Stomach (tissue), 9 donors: ENCODE results near the gene NR2E3. TPM values are rescaled to one million over a fixed set of nuclear protein-coding genes. Genes with fewer than 3 reads are reported as not detected.
A peak's percentile ranks its signal among the peaks of the same experiment; 100 is the strongest.

Source experiments
- DNase-seq, 2 donors: peaks; one replicate each; pipeline versions ENCODE4 v3.0.0 to v3.0.0-alpha.2; 2013 to 2019
- H3K27ac ChIP-seq, 5 donors: fragments of 200-600 bp in 4 of 5; sonication (generic) in 4 of 5; one replicate each; pipeline ENCODE4 v1.5.1; 2013 to 2019; ENCODE audit warnings: mild to moderate bottlenecking in 1 of 5, moderate library complexity in 1 of 5
- H3K27me3 ChIP-seq, 3 donors: fragments of 200-600 bp; sonication (generic); one replicate each; pipeline ENCODE4 v1.5.1; 2017 to 2019; ENCODE audit warnings: mixed run types in 1 of 3
- H3K36me3 ChIP-seq, 4 donors: fragments of 200-600 bp; sonication (generic); 1 replicate in 3 of 4; 2 replicates in 1 of 4; pipeline ENCODE4 v1.5.1; 2016 to 2019
- H3K4me1 ChIP-seq, 4 donors: fragments of 200-600 bp; sonication (generic); one replicate each; pipeline ENCODE4 v1.5.1; 2016 to 2019
- H3K4me3 ChIP-seq, 4 donors: fragments of 200-600 bp; sonication (generic) in 3 of 4; one replicate each; pipeline ENCODE4 v1.5.1; 2016 to 2019; ENCODE audit warnings: mild to moderate bottlenecking in 1 of 4
- H3K9me3 ChIP-seq, 4 donors: fragments of 200-600 bp; sonication (generic); one replicate each; pipeline ENCODE4 v1.5.1; 2016 to 2019
- EP300 ChIP-seq: sonication (generic); formaldehyde crosslinking; IDR thresholded peaks from one replicate; pipeline ENCODE4 v1.6.1; 2017; ENCODE audit warnings: antibody characterized with exemption
- POLR2A ChIP-seq, 4 donors: fragments of 450-650 bp; IDR thresholded peaks; one replicate each; pipeline ENCODE4 v1.6.1; 2016; ENCODE audit warnings: antibody characterized with exemption in 4 of 4, control low read depth in 2 of 4, mild to moderate bottlenecking in 1 of 4, moderate library complexity in 1 of 4
- POLR2AphosphoS5 ChIP-seq, 3 donors: sonication (generic); formaldehyde crosslinking; IDR thresholded peaks; one replicate each; pipeline ENCODE4 v1.6.1; 2016; ENCODE audit warnings: antibody characterized with exemption in 3 of 3
- WGBS, 5 donors: extraction: QIAGEN DNeasy Blood & Tissue Kit in 3 of 5; methylation state at CpG; one replicate each; pipeline versions ENCODE4 v1.1.5 to v1.1.7; 2013 to 2018; 5-methylcytosine and 5-hydroxymethylcytosine counted together
- intact Hi-C: fragments of 100-400 bp; cut with DNase I; formaldehyde crosslinking; loops from one replicate; pipeline ENCODE4 v1.15.1; 2023; ENCODE audit warnings: low total_unique reads
- polyA plus RNA-seq, 3 donors: library from polyadenylated mRNA; stranded (reverse); fragments of 200-250 nt; gene quantifications; one replicate each; pipeline ENCODE4 v1.2.3, GENCODE V29; 2013
- total RNA-seq, 5 donors: library from RNA; depleted of rRNA; stranded (reverse); fragments of >200 nt; gene quantifications; one replicate each; pipeline versions ENCODE4 v1.1.0 to v1.2.3, GENCODE V29; 2014 to 2016
- TF ChIP-seq, protein P1 (sequence below), 7 experiments: fragments of 450-650 bp in 4 of 7; fragments of 200-600 bp in 3 of 7; sonication (generic) in 3 of 7; IDR thresholded peaks; one replicate each; pipeline ENCODE4 v1.5.1; 2016 to 2019; ENCODE audit warnings: antibody characterized with exemption in 7 of 7, control low read depth in 2 of 7, mild to moderate bottlenecking in 1 of 7
- donor health status: healthy with polysubstance abuse.
- donor health status: Bipolar disorder and iron deficiency.
- donor health status: healthy.

The NR2E3 gene
- total and polyA plus RNA-seq, 8 donors, result 0.25 to 1.3 (median 0.53) TPM; not detected in 4

- WGBS, 5 donors, result 83 to 89% (median 86%) methylated on average over 6 of the region's 6 CpGs
- intact Hi-C loops, result no loop called here
- Histone ChIP-seq H3K9me3 (no peaks in the 10 kb centered on the region), H3K4me3 (no peak overlapping the region), H3K27ac (no peak overlapping the region), H3K36me3 (peaks cover 0 to 20% (median 8%) of the 10 kb centered on the region in 4 donors), H3K4me1 (peaks cover 0 to 9% (median 4%) of the 10 kb centered on the region in 4 donors), H3K27me3 (no peaks in the 10 kb centered on the region)
- no peak for TF ChIP-seq EP300
- TF ChIP-seq, protein P1, sequence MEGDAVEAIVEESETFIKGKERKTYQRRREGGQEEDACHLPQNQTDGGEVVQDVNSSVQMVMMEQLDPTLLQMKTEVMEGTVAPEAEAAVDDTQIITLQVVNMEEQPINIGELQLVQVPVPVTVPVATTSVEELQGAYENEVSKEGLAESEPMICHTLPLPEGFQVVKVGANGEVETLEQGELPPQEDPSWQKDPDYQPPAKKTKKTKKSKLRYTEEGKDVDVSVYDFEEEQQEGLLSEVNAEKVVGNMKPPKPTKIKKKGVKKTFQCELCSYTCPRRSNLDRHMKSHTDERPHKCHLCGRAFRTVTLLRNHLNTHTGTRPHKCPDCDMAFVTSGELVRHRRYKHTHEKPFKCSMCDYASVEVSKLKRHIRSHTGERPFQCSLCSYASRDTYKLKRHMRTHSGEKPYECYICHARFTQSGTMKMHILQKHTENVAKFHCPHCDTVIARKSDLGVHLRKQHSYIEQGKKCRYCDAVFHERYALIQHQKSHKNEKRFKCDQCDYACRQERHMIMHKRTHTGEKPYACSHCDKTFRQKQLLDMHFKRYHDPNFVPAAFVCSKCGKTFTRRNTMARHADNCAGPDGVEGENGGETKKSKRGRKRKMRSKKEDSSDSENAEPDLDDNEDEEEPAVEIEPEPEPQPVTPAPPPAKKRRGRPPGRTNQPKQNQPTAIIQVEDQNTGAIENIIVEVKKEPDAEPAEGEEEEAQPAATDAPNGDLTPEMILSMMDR (IDR thresholded peaks at IDR 0.05), result no peak
- no peak for TF ChIP-seq POLR2AphosphoS5 (IDR thresholded peaks at IDR 0.05)
- TF ChIP-seq POLR2A (IDR thresholded peaks at IDR 0.05), result no peak
- no peak for DNase-seq
These were observed 31.1 kb upstream of the NR2E3 start for GRCh38 chr15:71779073-71779797.

- H3K4me3 ChIP-seq, result no peak overlapping the region
- WGBS, 5 donors, result 22 to 38% (median 30%) methylated on average over 13 of the region's 13 CpGs
- intact Hi-C loops, result no loop called here
- no peaks in the 10 kb centered on the region for H3K27me3 ChIP-seq
- DNase-seq, result peak in 1 of 2 donors; percentile 76
- TF ChIP-seq POLR2A (IDR thresholded peaks at IDR 0.05) (no peak), POLR2AphosphoS5 (IDR thresholded peaks at IDR 0.05) (no peak), EP300 (no peak)
- TF ChIP-seq, protein P1 (IDR thresholded peaks at IDR 0.05), result peak in 4 of 7 experiments; percentile 29 to 66 (median 58)
- H3K4me1 ChIP-seq, result peaks cover 0 to 9% (median 4%) of the 10 kb centered on the region in 4 donors
- H3K9me3 ChIP-seq, result no peaks in the 10 kb centered on the region
- peaks cover 0 to 20% (median 8%) of the 10 kb centered on the region in 4 donors for H3K36me3 ChIP-seq
- H3K27ac ChIP-seq, result no peak overlapping the region
These were observed 30.0 kb upstream of the NR2E3 start for GRCh38 chr15:71780115-71780976.

DNA sequence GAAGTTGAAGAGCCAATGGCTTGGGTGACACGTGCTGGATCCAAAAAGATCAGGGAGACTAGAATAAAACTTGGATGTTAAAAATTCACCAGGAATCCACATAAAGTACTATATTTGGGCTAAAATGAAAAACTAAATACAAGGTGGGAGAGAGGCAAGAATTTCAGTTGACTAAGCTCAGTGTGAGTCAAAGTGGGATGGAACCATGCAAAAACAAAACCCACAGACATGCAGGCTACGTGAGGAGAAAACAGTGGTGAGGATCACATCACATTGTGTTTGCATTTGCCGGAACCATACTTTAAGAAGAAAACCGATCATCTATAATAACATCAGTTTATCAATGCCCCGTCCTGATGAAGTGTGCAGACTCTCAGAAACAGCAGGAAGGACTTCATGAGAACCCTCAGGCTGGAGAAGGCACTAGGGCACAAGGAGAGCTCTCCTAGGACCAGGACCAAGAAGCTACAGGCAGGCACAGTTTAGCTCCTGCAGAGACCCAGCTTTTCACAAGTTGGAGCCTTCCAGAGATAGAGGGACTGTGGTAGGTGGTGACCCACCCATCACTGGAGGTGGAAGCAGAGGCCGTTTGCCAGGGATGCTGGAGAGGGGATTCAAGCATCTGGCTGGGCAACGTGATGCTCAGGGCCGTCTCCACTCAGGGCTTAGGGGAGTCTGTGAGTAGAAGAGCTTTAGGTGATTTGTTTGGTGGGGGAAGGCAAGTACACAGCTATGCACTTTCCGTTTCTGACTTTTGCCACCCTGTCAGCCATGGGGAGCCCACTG is 29.0 kb upstream of the NR2E3 start:
- H3K27me3 ChIP-seq, result no peaks in the 10 kb centered on the region
- H3K36me3 ChIP-seq, result peaks cover 0 to 20% (median 8%) of the 10 kb centered on the region in 4 donors
- no peak for DNase-seq
- no peak overlapping the region for H3K4me3 ChIP-seq
- no peak overlapping the region for H3K27ac ChIP-seq
- intact Hi-C loops, result no loop called here
- no peaks in the 10 kb centered on the region for H3K9me3 ChIP-seq
- peaks cover 0 to 9% (median 4%) of the 10 kb centered on the region in 4 donors for H3K4me1 ChIP-seq
- WGBS, 5 donors, result 79 to 87% (median 82%) methylated on average over 9 of the region's 9 CpGs
- no peak for TF ChIP-seq POLR2A (IDR thresholded peaks at IDR 0.05)
- TF ChIP-seq EP300, result no peak
- TF ChIP-seq, protein P1 (IDR thresholded peaks at IDR 0.05), result no peak
- TF ChIP-seq POLR2AphosphoS5 (IDR thresholded peaks at IDR 0.05), result no peak

DNA sequence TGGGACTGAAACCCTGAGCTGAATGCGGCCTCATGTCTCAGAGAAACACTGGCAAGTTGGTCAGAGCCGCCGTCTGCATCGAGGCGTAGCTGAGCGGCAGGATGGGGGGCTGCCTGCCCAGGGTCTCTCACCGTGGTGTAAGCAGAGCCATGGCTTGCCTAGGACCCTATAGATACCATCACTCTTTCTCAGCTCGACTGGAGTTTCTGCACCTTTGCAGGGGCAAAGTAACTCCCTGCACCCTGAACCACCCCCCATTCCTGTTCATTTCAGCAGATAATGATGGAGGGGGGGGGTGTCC is 28.4 kb upstream of the NR2E3 start:
- no peak for TF ChIP-seq POLR2A (IDR thresholded peaks at IDR 0.05)
- TF ChIP-seq, protein P1 (IDR thresholded peaks at IDR 0.05), result no peak
- no peak for TF ChIP-seq EP300
- TF ChIP-seq POLR2AphosphoS5 (IDR thresholded peaks at IDR 0.05), result no peak
- H3K27me3 ChIP-seq, result no peaks in the 10 kb centered on the region
- H3K9me3 ChIP-seq, result no peaks in the 10 kb centered on the region
- H3K27ac ChIP-seq, result no peak overlapping the region
- intact Hi-C loops, result no loop called here
- 80 to 95% (median 83%) methylated on average over 8 of the region's 8 CpGs for WGBS, 5 donors
- no peak overlapping the region for H3K4me3 ChIP-seq
- no peak for DNase-seq
- H3K36me3 ChIP-seq, result peaks cover 0 to 14% (median 8%) of the 10 kb centered on the region in 4 donors
- H3K4me1 ChIP-seq, result peaks cover 0 to 9% (median 4%) of the 10 kb centered on the region in 4 donors
